Peyer's patch (tissue), 4 donors: ENCODE data around the gene STEAP3.

Source experiments
- POLR2A ChIP-seq, 2 donors: fragments of 450-650 bp; IDR thresholded peaks; one replicate each; pipeline ENCODE4 v1.5.1; 2017; ENCODE audit warnings: antibody characterized with exemption in 2 of 2, mild to moderate bottlenecking in 2 of 2, moderate library complexity in 2 of 2
- TF ChIP-seq, protein P1 (sequence below), 6 experiments: fragments of 450-650 bp in 4 of 6; fragments of 200-600 bp in 2 of 6; sonication (generic) in 1 of 6; IDR thresholded peaks; one replicate each; pipeline ENCODE4 v1.5.1; 2017 to 2019; ENCODE audit warnings: antibody characterized with exemption in 6 of 6, mild to moderate bottlenecking in 3 of 6, moderate library complexity in 1 of 6

DNA sequence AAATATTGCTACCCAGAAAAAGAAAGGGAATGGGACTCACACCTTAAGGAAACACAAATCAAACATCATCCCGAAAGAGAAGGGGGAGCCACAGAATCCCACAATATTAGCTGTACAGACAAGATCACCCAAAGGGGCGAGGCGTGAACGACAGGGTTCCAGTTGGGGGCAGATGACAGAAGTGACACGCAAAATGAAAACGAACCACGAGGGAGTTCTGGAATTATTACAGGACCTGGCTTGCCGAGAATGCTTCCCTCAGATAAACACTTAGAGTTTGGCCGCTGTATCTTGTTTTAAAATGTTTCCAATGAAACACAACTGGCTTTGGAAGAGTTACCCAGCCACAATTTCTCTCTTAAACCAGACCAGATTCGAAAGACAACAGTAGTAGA is 82.6 kb downstream of the STEAP3 start:
- TF ChIP-seq, protein P1, sequence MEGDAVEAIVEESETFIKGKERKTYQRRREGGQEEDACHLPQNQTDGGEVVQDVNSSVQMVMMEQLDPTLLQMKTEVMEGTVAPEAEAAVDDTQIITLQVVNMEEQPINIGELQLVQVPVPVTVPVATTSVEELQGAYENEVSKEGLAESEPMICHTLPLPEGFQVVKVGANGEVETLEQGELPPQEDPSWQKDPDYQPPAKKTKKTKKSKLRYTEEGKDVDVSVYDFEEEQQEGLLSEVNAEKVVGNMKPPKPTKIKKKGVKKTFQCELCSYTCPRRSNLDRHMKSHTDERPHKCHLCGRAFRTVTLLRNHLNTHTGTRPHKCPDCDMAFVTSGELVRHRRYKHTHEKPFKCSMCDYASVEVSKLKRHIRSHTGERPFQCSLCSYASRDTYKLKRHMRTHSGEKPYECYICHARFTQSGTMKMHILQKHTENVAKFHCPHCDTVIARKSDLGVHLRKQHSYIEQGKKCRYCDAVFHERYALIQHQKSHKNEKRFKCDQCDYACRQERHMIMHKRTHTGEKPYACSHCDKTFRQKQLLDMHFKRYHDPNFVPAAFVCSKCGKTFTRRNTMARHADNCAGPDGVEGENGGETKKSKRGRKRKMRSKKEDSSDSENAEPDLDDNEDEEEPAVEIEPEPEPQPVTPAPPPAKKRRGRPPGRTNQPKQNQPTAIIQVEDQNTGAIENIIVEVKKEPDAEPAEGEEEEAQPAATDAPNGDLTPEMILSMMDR (IDR thresholded peaks at IDR 0.05) = no peak
- no peak for TF ChIP-seq POLR2A (IDR thresholded peaks at IDR 0.05)
